DOHH2 (cell line): ENCODE results near the gene HOXD9.

ENCODE experiments used
- H3F3A ChIP-seq: fragments of 200-600 bp; sonication (generic), shearing (Covaris generic); 2 replicates; pipeline ENCODE4 v1.6.0; 2016; ENCODE audit warnings: antibody characterized with exemption, mild to moderate bottlenecking; ENCODE audit not compliant: control insufficient read depth, insufficient read depth
- H3K27ac ChIP-seq: fragments of 200-600 bp; sonication (generic); 2 replicates; pipeline ENCODE4 v1.5.1; 2014; ENCODE audit warnings: low read depth, mild to moderate bottlenecking, low read length, moderate library complexity
- H3K27me3 ChIP-seq: fragments of 200-600 bp; sonication (generic); 2 replicates; pipeline ENCODE4 v1.6.1; 2014; ENCODE audit warnings: mild to moderate bottlenecking, low read length, mixed read lengths; ENCODE audit not compliant: control insufficient read depth
- H3K36me3 ChIP-seq: fragments of 200-600 bp; sonication (generic); 2 replicates; pipeline ENCODE4 v1.6.1; 2014; ENCODE audit warnings: mild to moderate bottlenecking, low read length, moderate library complexity, mixed read lengths; ENCODE audit not compliant: control insufficient read depth
- H3K4me1 ChIP-seq: fragments of 200-600 bp; sonication (generic); 2 replicates; pipeline ENCODE4 v1.6.1; 2014; ENCODE audit warnings: mild to moderate bottlenecking, low read length, mixed read lengths; ENCODE audit not compliant: control insufficient read depth
- H3K4me2 ChIP-seq: fragments of 200-600 bp; sonication (generic); 2 replicates; pipeline ENCODE4 v1.6.0; 2014; ENCODE audit warnings: mild to moderate bottlenecking, low read length, moderate library complexity
- H3K4me3 ChIP-seq: fragments of 200-600 bp; sonication (generic); 2 replicates; pipeline ENCODE4 v1.5.1; 2014; ENCODE audit warnings: mild to moderate bottlenecking, low read length, mixed read lengths
- H3K79me2 ChIP-seq: fragments of 200-600 bp; sonication (generic); 2 replicates; pipeline ENCODE4 v1.6.1; 2014; ENCODE audit warnings: mild to moderate bottlenecking, low read length, mixed read lengths; ENCODE audit not compliant: control insufficient read depth
- H3K9me2 ChIP-seq: fragments of 200-600 bp; sonication (generic); replicated peaks from 2 replicates; pipeline ENCODE4 v1.6.1; 2014; ENCODE audit warnings: mild to moderate bottlenecking, low read length, mixed read lengths; ENCODE audit not compliant: control insufficient read depth
- H3K9me3 ChIP-seq: fragments of 200-600 bp; sonication (generic); 2 replicates; pipeline ENCODE4 v1.6.1; 2014; ENCODE audit warnings: antibody characterized with exemption, low read length, mixed read lengths; ENCODE audit not compliant: control insufficient read depth, insufficient read depth
- H4K20me1 ChIP-seq: fragments of 200-600 bp; sonication (generic); 2 replicates; pipeline ENCODE4 v1.6.0; 2014; ENCODE audit warnings: low read depth, mild to moderate bottlenecking, antibody characterized with exemption, low read length, moderate library complexity; ENCODE audit not compliant: control insufficient read depth, insufficient read depth
- EZH2phosphoT487 ChIP-seq: fragments of 200-600 bp; sonication (generic); IDR thresholded peaks from 2 replicates; pipeline ENCODE4 v1.6.1; 2017; ENCODE audit warnings: borderline replicate concordance, mild to moderate bottlenecking, antibody characterized with exemption, low read length, moderate library complexity, mixed read lengths
- TF ChIP-seq, protein P1 (sequence below): fragments of 200-600 bp; sonication (generic); IDR thresholded peaks from one replicate; pipeline ENCODE4 v1.5.1; 2014; ENCODE audit warnings: antibody characterized with exemption, mild to moderate bottlenecking, low read depth, low read length; ENCODE audit not compliant: poor library complexity, severe bottlenecking

HOXD9 gene

GRCh38 chr2:176149939-176150583 lies 27.5 kb downstream of the HOXD9 start:
- Histone ChIP-seq H3K27ac (no peak overlapping the region), H4K20me1 (no peaks in the 10 kb centered on the region), H3K9me3 (no peaks in the 10 kb centered on the region), H3K27me3 (no peaks in the 10 kb centered on the region; the same call in 1 of the 2 replicates), H3K36me3 (no peaks in the 10 kb centered on the region), H3K4me3 (no peak overlapping the region), H3F3A (no peaks in the 10 kb centered on the region), H3K9me2 (no peaks in the 10 kb centered on the region), H3K4me1 (no peaks in the 10 kb centered on the region), H3K4me2 (no peak overlapping the region), H3K79me2 (no peaks in the 10 kb centered on the region)
- TF ChIP-seq, protein P1, sequence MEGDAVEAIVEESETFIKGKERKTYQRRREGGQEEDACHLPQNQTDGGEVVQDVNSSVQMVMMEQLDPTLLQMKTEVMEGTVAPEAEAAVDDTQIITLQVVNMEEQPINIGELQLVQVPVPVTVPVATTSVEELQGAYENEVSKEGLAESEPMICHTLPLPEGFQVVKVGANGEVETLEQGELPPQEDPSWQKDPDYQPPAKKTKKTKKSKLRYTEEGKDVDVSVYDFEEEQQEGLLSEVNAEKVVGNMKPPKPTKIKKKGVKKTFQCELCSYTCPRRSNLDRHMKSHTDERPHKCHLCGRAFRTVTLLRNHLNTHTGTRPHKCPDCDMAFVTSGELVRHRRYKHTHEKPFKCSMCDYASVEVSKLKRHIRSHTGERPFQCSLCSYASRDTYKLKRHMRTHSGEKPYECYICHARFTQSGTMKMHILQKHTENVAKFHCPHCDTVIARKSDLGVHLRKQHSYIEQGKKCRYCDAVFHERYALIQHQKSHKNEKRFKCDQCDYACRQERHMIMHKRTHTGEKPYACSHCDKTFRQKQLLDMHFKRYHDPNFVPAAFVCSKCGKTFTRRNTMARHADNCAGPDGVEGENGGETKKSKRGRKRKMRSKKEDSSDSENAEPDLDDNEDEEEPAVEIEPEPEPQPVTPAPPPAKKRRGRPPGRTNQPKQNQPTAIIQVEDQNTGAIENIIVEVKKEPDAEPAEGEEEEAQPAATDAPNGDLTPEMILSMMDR: no peak

- no peak overlapping the region for H3K4me3 ChIP-seq
- no peaks in the 10 kb centered on the region; the same call in 1 of the 2 replicates for H3K27me3 ChIP-seq
These were observed 28.3 kb downstream of the HOXD9 start for GRCh38 chr2:176150584-176151441.

GRCh38 chr2:176151442-176152287 lies 29.1 kb downstream of the HOXD9 start, which contains the start of gene HOXD4:
Gene HOXD4 (plus strand): TSS chr2:176151550. CDS start chr2:176151634, 84 bp downstream.
- Histone ChIP-seq H3K9me2 (no peaks in the 10 kb centered on the region), H4K20me1 (no peaks in the 10 kb centered on the region), H3K27me3 (no peaks in the 10 kb centered on the region; the same call in 1 of the 2 replicates), H3K4me1 (no peaks in the 10 kb centered on the region), H3K4me2 (no peak within 1 kb of the TSS), H3F3A (no peaks in the 10 kb centered on the region), H3K9me3 (no peaks in the 10 kb centered on the region), H3K4me3 (no peak within 1 kb of the TSS), H3K36me3 (no peaks in the 10 kb centered on the region), H3K27ac (no peak within 1 kb of the TSS), H3K79me2 (no peaks in the 10 kb centered on the region)
- TF ChIP-seq EZH2phosphoT487: no peak
- TF ChIP-seq, protein P1: no peak

More at GRCh38 chr2:176150584-176151441, 28.3 kb downstream of the HOXD9 start:
- Histone ChIP-seq H4K20me1 (no peaks in the 10 kb centered on the region), H3K9me2 (no peaks in the 10 kb centered on the region), H3F3A (no peaks in the 10 kb centered on the region), H3K27ac (no peak overlapping the region), H3K4me2 (no peak overlapping the region), H3K9me3 (no peaks in the 10 kb centered on the region), H3K36me3 (no peaks in the 10 kb centered on the region), H3K79me2 (no peaks in the 10 kb centered on the region), H3K4me1 (no peaks in the 10 kb centered on the region)
- TF ChIP-seq, protein P1: no peak
- no peak for TF ChIP-seq EZH2phosphoT487
